Endothelial cell of umbilical vein (primary cell): ENCODE measurements around the gene RNU1-2. TPM values are rescaled to one million over a fixed set of nuclear protein-coding genes. Genes with fewer than 3 reads are reported as not detected.

ENCODE experiments used
- BruUV-seq: library from RNA; stranded (reverse); fragments of 400-500 nt; replicated peaks from 2 replicates; lab custom pipeline; 2021; lab: Mats Ljungman, UMichigan
- CTCF ChIA-PET: fragments of 300-600, 350-600 bp; sonication (Branson Sonifier 250); formaldehyde crosslinking; loops from one replicate; lab custom pipeline; 2021; ENCODE audit warnings: antibody characterized with exemption, inconsistent platforms; lab: Charles Lee
- POLR2A ChIA-PET: fragments of 300-600, 350-600 bp; sonication (Branson Sonifier 250); formaldehyde crosslinking; loops from one replicate; lab custom pipeline; 2021; ENCODE audit warnings: antibody characterized with exemption, inconsistent platforms; lab: Charles Lee
- DNase-seq: peaks from one replicate; pipeline ENCODE4 v3.0.0-alpha.2; 2011; ENCODE audit warnings: low read depth, low spot score
- FAIRE-seq: peaks from 2 replicates; lab custom pipeline; 2011; peaks lifted over from hg19 to GRCh38; lab: Jason Lieb, UNC
- H2AFZ ChIP-seq: 2 replicates; pipeline ENCODE4 v1.6.0; 2012; ENCODE audit warnings: low read depth, low read length, control low read depth, inconsistent platforms
- H3K27ac ChIP-seq: 2 replicates; pipeline ENCODE4 v1.5.1; 2011; ENCODE audit warnings: low read depth, mild to moderate bottlenecking, control low read depth, low read length, moderate library complexity; ENCODE audit not compliant: insufficient read depth
- H3K27me3 ChIP-seq, 2 experiments: 2 replicates each; pipeline versions ENCODE4 v1.6.0 to v1.6.1; 2011; ENCODE audit warnings: low read length in 2 of 2, mixed read lengths in 1 of 2; ENCODE audit not compliant: control insufficient read depth in 2 of 2, insufficient read depth in 2 of 2
- H3K36me3 ChIP-seq, 2 experiments: 2 replicates in 1 of 2; 3 replicates in 1 of 2; pipeline ENCODE4 v1.5.1; 2011; ENCODE audit warnings: low read length in 2 of 2, mild to moderate bottlenecking in 1 of 2, moderate library complexity in 1 of 2; ENCODE audit not compliant: control insufficient read depth in 2 of 2, insufficient read depth in 2 of 2; ENCODE audit errors: extremely low read depth in 1 of 2
- H3K4me1 ChIP-seq: 3 replicates; pipeline ENCODE4 v1.5.1; 2011; ENCODE audit warnings: mild to moderate bottlenecking, low read length; ENCODE audit not compliant: control insufficient read depth, insufficient read depth; ENCODE audit errors: extremely low read depth
- H3K4me2 ChIP-seq: 2 replicates; pipeline ENCODE4 v1.6.1; 2011; ENCODE audit warnings: low read length, control low read depth, mixed read lengths; ENCODE audit not compliant: insufficient read depth
- H3K4me3 ChIP-seq, 3 experiments: fragments of 200-600 bp in 1 of 3; sonication (generic), shearing (Covaris generic) in 1 of 3; replicated peaks in 1 of 3; 2 replicates each; pipeline ENCODE4 v1.5.1; 2011 to 2016; ENCODE audit warnings: control low read depth in 3 of 3, low read length in 3 of 3, mild to moderate bottlenecking in 2 of 3, inconsistent platforms in 1 of 3, low read depth in 1 of 3, moderate library complexity in 1 of 3; ENCODE audit not compliant: insufficient read depth in 1 of 3
- H3K79me2 ChIP-seq: 2 replicates; pipeline ENCODE4 v1.6.0; 2012; ENCODE audit warnings: low read length, inconsistent platforms; ENCODE audit not compliant: control insufficient read depth, insufficient read depth
- H3K9ac ChIP-seq: replicated peaks from 2 replicates; pipeline ENCODE3; 2011; ENCODE audit warnings: low read length, control low read depth; ENCODE audit not compliant: insufficient read depth; ENCODE audit errors: extremely low read depth
- H3K9me1 ChIP-seq: replicated peaks from 3 replicates; pipeline ENCODE4 v1.6.0; 2011; ENCODE audit warnings: mild to moderate bottlenecking, low read length; ENCODE audit not compliant: control insufficient read depth, insufficient read depth; ENCODE audit errors: extremely low read depth
- H3K9me3 ChIP-seq: replicated peaks from 2 replicates; pipeline ENCODE4 v1.5.1; 2012; ENCODE audit warnings: low read length, inconsistent platforms; ENCODE audit not compliant: control insufficient read depth, insufficient read depth
- H4K20me1 ChIP-seq: replicated peaks from 2 replicates; pipeline ENCODE3; 2011; ENCODE audit warnings: mild to moderate bottlenecking, low read length; ENCODE audit not compliant: control insufficient read depth, insufficient read depth; ENCODE audit errors: extremely low read depth
- CTCF ChIP-seq, 2 donors: IDR thresholded peaks; 1 replicate in 1 of 2; 2 replicates in 1 of 2; pipeline ENCODE4 v1.5.1; 2011; ENCODE audit warnings: low read length in 2 of 2, mild to moderate bottlenecking in 2 of 2, moderate library complexity in 2 of 2, control low read depth in 1 of 2, inconsistent platforms in 1 of 2, low read depth in 1 of 2; ENCODE audit not compliant: insufficient read depth in 1 of 2; ENCODE audit errors: extremely low read depth in 1 of 2
- EZH2 ChIP-seq: IDR thresholded peaks from 2 replicates; pipeline ENCODE4 v1.6.1; 2012; ENCODE audit warnings: borderline replicate concordance, low read depth, mild to moderate bottlenecking, moderate library complexity, low read length, inconsistent platforms; ENCODE audit not compliant: severe bottlenecking
- FOS ChIP-seq: IDR thresholded peaks from 2 replicates; pipeline ENCODE4 v1.6.1; 2011; ENCODE audit warnings: mild to moderate bottlenecking, low read length, moderate library complexity, borderline replicate concordance; ENCODE audit not compliant: insufficient read depth
- GATA2 ChIP-seq: IDR thresholded peaks from 2 replicates; pipeline ENCODE4 v1.7.0; 2011; ENCODE audit warnings: low read depth, mild to moderate bottlenecking, moderate library complexity, mixed read lengths, low read length; ENCODE audit not compliant: insufficient read length, insufficient read depth
- JUN ChIP-seq: IDR thresholded peaks from 2 replicates; pipeline ENCODE4 v1.6.1; 2011; ENCODE audit warnings: borderline replicate concordance, low read depth; ENCODE audit not compliant: insufficient read length, insufficient read depth
- MAX ChIP-seq: IDR thresholded peaks from 2 replicates; pipeline ENCODE4 v1.6.1; 2011; ENCODE audit not compliant: insufficient read depth, insufficient read length
- MYC ChIP-seq: IDR thresholded peaks from one replicate; pipeline ENCODE4 v1.6.1; 2011; ENCODE audit warnings: mild to moderate bottlenecking, low read depth, low read length
- POLR2A ChIP-seq: IDR thresholded peaks from 2 replicates; pipeline ENCODE4 v1.6.1; 2012; ENCODE audit warnings: low read depth, mild to moderate bottlenecking, control low read depth, low read length
- POLR2AphosphoS5 ChIP-seq: IDR thresholded peaks from 2 replicates; pipeline ENCODE4 v1.6.1; 2012; ENCODE audit warnings: low read depth, mild to moderate bottlenecking, control low read depth, low read length, moderate library complexity; ENCODE audit not compliant: insufficient read depth
- dilution Hi-C: fragments of 300-500 bp; cut with MboI; formaldehyde crosslinking; loops from one replicate; pipeline ENCODE4 v1.15.0; 2019; ENCODE audit warnings: low sequenced_read_pairs; ENCODE audit not compliant: extremely low pct_ligation_motif_present
- intact Hi-C: fragments of 100-400 bp; cut with micrococcal nuclease; formaldehyde crosslinking; loops from one replicate; pipeline ENCODE4 v1.10.0; 2022
- polyA plus RNA-seq, 4 experiments: library from polyadenylated mRNA; depleted of rRNA in 3 of 4; stranded (reverse) in 3 of 4; unstranded in 1 of 4; fragments of >200 nt; gene quantifications; 2 replicates each; pipeline versions ENCODE4 v1.2.1 to v1.2.3, GENCODE V29; 2011 to 2012; ENCODE audit warnings: missing spikeins in 1 of 4
- total RNA-seq: library from RNA; stranded (reverse); gene quantifications from 2 replicates; pipeline ENCODE4 v1.2.3, GENCODE V29; 2021

RNU1-2 gene
- total and polyA plus RNA-seq, 2 donors (not counting 3 experiments of a cell fraction or from before 2014, with no cell fraction given), result 206 to 1,319 TPM

GRCh38 chr1:16922885-16923431 lies 27.2 kb downstream of the RNU1-2 start:
- H3K9me1 ChIP-seq, result no peaks in the 10 kb centered on the region
- no peak overlapping the region for H3K4me2 ChIP-seq
- H3K4me3 ChIP-seq, result no peak overlapping the region
- no peaks in the 10 kb centered on the region for H3K79me2 ChIP-seq
- TF ChIP-seq JUN (no peak), MAX (no peak), EZH2 (no peak), POLR2AphosphoS5 (no peak), POLR2A (no peak), GATA2 (no peak), MYC (no peak), FOS (no peak), CTCF (IDR thresholded peaks at IDR 0.05; ENCODE audit: extremely low read depth in 1 of 2, insufficient read depth in 1 of 2, low read depth in 1 of 2, low read length in 2 of 2) (no peak)
- H2AFZ ChIP-seq, result no peak overlapping the region
- no peak overlapping the region for H3K27ac ChIP-seq
- peaks cover 7% of the 10 kb centered on the region for H3K4me1 ChIP-seq
- no peaks in the 10 kb centered on the region for H3K27me3 ChIP-seq
- H4K20me1 ChIP-seq, result no peaks in the 10 kb centered on the region
- POLR2A ChIA-PET, result no interaction called here
- H3K9me3 ChIP-seq, result no peaks in the 10 kb centered on the region
- BruUV-seq, result no TSS peak
- no peak overlapping the region for H3K9ac ChIP-seq
- dilution Hi-C loops, result no loop called here
- intact Hi-C loops, result no loop called here
- DNase-seq (no peak), FAIRE-seq (no peak)
- CTCF ChIA-PET, result interaction anchor here (0.9 to 2.4 kb wide), 2 partner anchors 96 to 302 kb away, joined by 3 to 6 read pairs; no protein-coding TSS in a partner anchor
- H3K36me3 ChIP-seq, result no peaks in the 10 kb centered on the region
